Measurements from ENCODE around the gene MAML3. TPM values are rescaled to one million over a fixed set of nuclear protein-coding genes. Genes with fewer than 3 reads are reported as not detected.

MAML3 gene
- total and polyA plus RNA-seq, 3 experiments from 2014 or later, result 0.44 to 0.57 (median 0.52) TPM

GRCh38 chr4:140004922-140005627 lies 148.9 kb downstream of the MAML3 start:
- no peak for DNase-seq
- ChIA-PET CTCF (no interaction called here), POLR2A (no interaction called here)
- Mint-ChIP-seq H3K27ac (no peak overlapping the region), H3K27me3 (peaks cover 6 to 34% of the 10 kb centered on the region in 2 donors), H3K4me1 (no peaks in the 10 kb centered on the region), H3K36me3 (no peaks in the 10 kb centered on the region), H3K9me3 (no peaks in the 10 kb centered on the region), H3K4me3 (no peak overlapping the region)
- Histone ChIP-seq H3K36me3 (ENCODE audit: insufficient read depth, low read length) (no peaks in the 10 kb centered on the region), H3K27ac (ENCODE audit: low read depth, low read length) (no peak overlapping the region), H3K27me3 (ENCODE audit: insufficient read depth, low read length, poor library complexity, severe bottlenecking) (no peaks in the 10 kb centered on the region), H3K9me3 (ENCODE audit: low read length) (no peaks in the 10 kb centered on the region), H3K4me1 (ENCODE audit: insufficient read depth, low read length) (no peaks in the 10 kb centered on the region), H3K4me3 (ENCODE audit: low read length) (no peak overlapping the region)

DNA sequence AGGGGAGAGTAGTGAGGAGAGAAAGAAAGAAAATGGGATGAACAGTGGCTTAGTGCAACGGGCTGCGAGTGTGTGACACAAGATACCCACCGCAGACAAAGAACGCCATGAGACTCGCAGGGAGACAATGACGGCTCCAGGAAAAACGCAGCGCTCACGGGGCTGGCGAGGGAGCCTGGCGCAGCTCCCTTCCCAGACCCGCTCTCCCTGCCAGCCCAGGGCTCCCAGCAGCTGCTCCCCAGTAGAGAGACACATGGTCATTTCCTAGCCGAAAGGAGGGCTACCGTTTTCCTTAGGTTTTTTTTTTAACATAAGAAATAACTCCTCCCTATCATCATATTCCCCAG lies 149.5 kb downstream of the MAML3 start:
- ChIA-PET CTCF (no interaction called here), POLR2A (no interaction called here)
- Mint-ChIP-seq H3K4me1 (no peaks in the 10 kb centered on the region), H3K4me3 (no peak overlapping the region), H3K36me3 (no peaks in the 10 kb centered on the region), H3K27ac (no peak overlapping the region), H3K27me3 (peaks cover 6 to 38% of the 10 kb centered on the region in 2 donors), H3K9me3 (no peaks in the 10 kb centered on the region)
- no peaks in the 10 kb centered on the region for H3K27me3 ChIP-seq (ENCODE audit: insufficient read depth, low read length, poor library complexity, severe bottlenecking)
- no peak overlapping the region for H3K27ac ChIP-seq (ENCODE audit: low read depth, low read length)
- no peak overlapping the region for H3K4me3 ChIP-seq (ENCODE audit: low read length)
- H3K4me1 ChIP-seq (ENCODE audit: insufficient read depth, low read length), result no peaks in the 10 kb centered on the region
- no peak for DNase-seq
- no peaks in the 10 kb centered on the region for H3K36me3 ChIP-seq (ENCODE audit: insufficient read depth, low read length)
- no peaks in the 10 kb centered on the region for H3K9me3 ChIP-seq (ENCODE audit: low read length)

DNA sequence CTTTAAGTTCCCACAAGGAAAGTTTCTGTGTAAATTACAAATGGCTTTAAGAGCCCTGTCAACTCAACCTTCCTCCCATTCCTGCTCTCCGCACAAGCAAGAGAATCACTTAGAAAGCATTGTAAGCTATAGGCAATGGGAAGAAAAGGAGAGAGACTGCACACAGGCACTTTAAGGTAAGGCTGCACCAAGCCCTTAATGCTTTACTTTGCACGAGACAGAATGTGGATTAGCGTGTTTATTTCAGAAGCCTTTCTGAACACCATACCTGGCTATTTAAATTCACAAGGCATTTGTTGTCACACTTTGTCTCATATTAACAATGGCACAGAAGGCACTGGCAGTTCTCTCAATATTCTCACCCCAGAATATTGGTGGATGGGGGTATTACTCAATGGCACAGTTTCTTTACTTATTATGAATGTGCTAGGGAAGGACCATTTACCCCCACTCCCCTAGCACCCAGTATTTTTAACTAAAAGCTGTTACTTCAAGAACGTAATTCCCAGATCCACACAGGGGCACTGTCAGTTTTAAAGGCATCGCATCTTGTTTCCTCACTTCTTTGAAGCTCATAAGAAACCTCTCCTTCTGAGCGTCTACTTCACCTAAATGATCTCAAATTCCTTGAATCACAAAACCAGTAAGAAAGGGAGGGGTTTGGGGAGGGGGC lies 150.0 kb downstream of the MAML3 start:
- peaks cover 6 to 38% of the 10 kb centered on the region in 2 donors for H3K27me3 Mint-ChIP-seq

DNA sequence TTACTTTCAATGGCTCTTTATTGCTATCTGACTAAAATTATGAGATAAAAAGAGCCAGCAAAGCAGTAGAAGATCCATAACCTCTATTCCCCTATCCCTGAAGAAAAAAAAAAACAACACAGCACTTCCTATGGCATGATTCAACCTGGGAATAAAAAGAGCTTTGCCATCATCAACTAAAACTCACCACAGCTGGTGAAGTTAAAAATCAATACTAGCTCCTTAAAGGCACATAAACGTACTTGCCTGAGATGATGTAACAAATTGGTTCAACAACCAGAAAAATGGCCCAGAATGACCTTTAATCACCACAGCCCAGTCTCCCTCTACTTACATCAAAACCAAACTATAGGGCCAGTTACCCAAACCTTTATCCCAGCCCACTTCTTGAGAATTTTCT lies 153.8 kb downstream of the MAML3 start:
- no peak overlapping the region for H3K27ac ChIP-seq (ENCODE audit: low read depth, low read length)
- Mint-ChIP-seq H3K4me1 (no peaks in the 10 kb centered on the region), H3K27ac (no peak overlapping the region), H3K27me3 (peaks cover 14 to 29% of the 10 kb centered on the region in 2 donors), H3K4me3 (no peak overlapping the region), H3K9me3 (no peaks in the 10 kb centered on the region), H3K36me3 (peaks cover 0 to 4% (median 0%) of the 10 kb centered on the region in 3 donors)
- no peaks in the 10 kb centered on the region for H3K36me3 ChIP-seq (ENCODE audit: insufficient read depth, low read length)
- ChIA-PET POLR2A (interaction anchor here (0.7 kb wide), 1 partner anchor 330 kb away, joined by 4 read pairs; no protein-coding TSS in a partner anchor), CTCF (interaction anchor here (1.3 kb wide), 1 partner anchor 253 kb away, joined by 3 read pairs; no protein-coding TSS in a partner anchor)
- DNase-seq, result no peak
- H3K4me3 ChIP-seq (ENCODE audit: low read length), result no peak overlapping the region
- no peaks in the 10 kb centered on the region for H3K27me3 ChIP-seq (ENCODE audit: insufficient read depth, low read length, poor library complexity, severe bottlenecking)
- no peaks in the 10 kb centered on the region for H3K4me1 ChIP-seq (ENCODE audit: insufficient read depth, low read length)
- no peaks in the 10 kb centered on the region for H3K9me3 ChIP-seq (ENCODE audit: low read length)

More for the DNA sequence above, 150.0 kb downstream of the MAML3 start:
- Histone ChIP-seq H3K9me3 (ENCODE audit: low read length) (no peaks in the 10 kb centered on the region), H3K27me3 (ENCODE audit: insufficient read depth, low read length, poor library complexity, severe bottlenecking) (no peaks in the 10 kb centered on the region), H3K4me1 (ENCODE audit: insufficient read depth, low read length) (no peaks in the 10 kb centered on the region), H3K27ac (ENCODE audit: low read depth, low read length) (no peak overlapping the region), H3K4me3 (ENCODE audit: low read length) (no peak overlapping the region), H3K36me3 (ENCODE audit: insufficient read depth, low read length) (no peaks in the 10 kb centered on the region)
- CTCF ChIA-PET, result no interaction called here
- no peaks in the 10 kb centered on the region for H3K4me1 Mint-ChIP-seq
- no peak for DNase-seq
- peaks cover 0 to 2% (median 0%) of the 10 kb centered on the region in 3 donors for H3K36me3 Mint-ChIP-seq
- no peaks in the 10 kb centered on the region for H3K9me3 Mint-ChIP-seq
- POLR2A ChIA-PET, result no interaction called here
- no peak overlapping the region for H3K27ac Mint-ChIP-seq
- no peak overlapping the region for H3K4me3 Mint-ChIP-seq

DNA sequence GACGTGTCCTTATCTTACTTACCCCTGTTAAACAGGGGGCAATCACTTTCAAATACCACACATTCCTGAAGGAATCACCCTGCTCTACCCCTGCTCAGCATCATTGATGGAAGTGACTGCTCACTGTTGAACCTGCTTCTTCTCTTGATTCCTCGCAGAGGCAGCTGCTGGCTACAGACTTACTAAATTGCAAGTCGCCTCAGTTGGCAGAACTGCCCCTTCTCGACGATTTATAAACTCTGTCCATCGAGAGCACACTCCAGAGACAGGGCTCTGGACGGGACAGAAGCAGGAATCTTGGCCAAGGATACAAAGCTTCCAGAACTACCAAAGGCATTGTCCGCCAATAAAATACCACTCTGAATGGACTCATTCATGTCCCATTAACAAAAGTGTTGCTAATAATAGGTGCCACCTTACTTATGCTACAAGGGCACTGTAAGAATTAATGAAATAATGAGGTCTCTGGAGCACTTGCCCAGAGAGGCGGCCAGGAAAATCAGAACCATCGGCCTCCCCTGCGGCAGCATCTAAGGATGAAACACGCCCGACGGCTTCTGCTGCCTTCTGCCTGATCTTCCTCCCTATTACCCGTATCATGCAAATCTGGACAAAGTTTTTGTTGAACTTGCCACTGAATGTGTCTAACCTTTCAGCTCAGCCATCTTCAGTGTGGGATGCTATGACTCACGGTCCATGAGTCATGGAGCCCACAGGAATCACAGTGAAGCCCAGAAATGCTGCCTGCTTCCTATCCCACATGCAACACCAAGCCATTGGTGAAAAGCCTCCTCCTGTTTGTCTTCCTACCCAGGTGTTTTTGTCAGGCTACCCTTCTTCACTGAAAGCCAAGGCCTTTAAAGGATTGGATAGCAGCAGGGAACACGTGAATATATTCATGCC lies 164.9 kb downstream of the MAML3 start:
- Mint-ChIP-seq H3K4me1 (no peaks in the 10 kb centered on the region), H3K9me3 (peaks cover 0 to 6% (median 4%) of the 10 kb centered on the region in 5 donors), H3K4me3 (no peak overlapping the region), H3K27ac (no peak overlapping the region), H3K36me3 (peaks cover 0 to 5% (median 0%) of the 10 kb centered on the region in 3 donors), H3K27me3 (peaks cover 3% of the 10 kb centered on the region in 2 donors)
- ChIA-PET POLR2A (no interaction called here), CTCF (no interaction called here)
- no peaks in the 10 kb centered on the region for H3K36me3 ChIP-seq (ENCODE audit: insufficient read depth, low read length)
- no peaks in the 10 kb centered on the region for H3K27me3 ChIP-seq (ENCODE audit: insufficient read depth, low read length, poor library complexity, severe bottlenecking)
- no peak for DNase-seq
- H3K4me3 ChIP-seq (ENCODE audit: low read length), result no peak overlapping the region
- H3K4me1 ChIP-seq (ENCODE audit: insufficient read depth, low read length), result no peaks in the 10 kb centered on the region
- no peaks in the 10 kb centered on the region for H3K9me3 ChIP-seq (ENCODE audit: low read length)
- no peak overlapping the region for H3K27ac ChIP-seq (ENCODE audit: low read depth, low read length)

- no peaks in the 10 kb centered on the region for H3K9me3 ChIP-seq (ENCODE audit: low read length)
- Mint-ChIP-seq H3K4me3 (no peak overlapping the region), H3K36me3 (peaks cover 0 to 5% (median 0%) of the 10 kb centered on the region in 3 donors), H3K9me3 (peaks cover 0 to 6% (median 2%) of the 10 kb centered on the region in 5 donors), H3K27ac (no peak overlapping the region), H3K4me1 (no peaks in the 10 kb centered on the region), H3K27me3 (peaks cover 5 to 9% of the 10 kb centered on the region in 2 donors)
- no peaks in the 10 kb centered on the region for H3K4me1 ChIP-seq (ENCODE audit: insufficient read depth, low read length)
- H3K27ac ChIP-seq (ENCODE audit: low read depth, low read length), result no peak overlapping the region
- ChIA-PET POLR2A (no interaction called here), CTCF (no interaction called here)
- no peak for DNase-seq
- H3K36me3 ChIP-seq (ENCODE audit: insufficient read depth, low read length), result no peaks in the 10 kb centered on the region
- no peak overlapping the region for H3K4me3 ChIP-seq (ENCODE audit: low read length)
- H3K27me3 ChIP-seq (ENCODE audit: insufficient read depth, low read length, poor library complexity, severe bottlenecking), result no peaks in the 10 kb centered on the region
Measured at GRCh38 chr4:139987502-139987850, 166.5 kb downstream of the MAML3 start.

- Mint-ChIP-seq H3K27ac (no peak overlapping the region), H3K9me3 (peaks cover 0 to 6% (median 0%) of the 10 kb centered on the region in 5 donors), H3K4me3 (no peak overlapping the region), H3K27me3 (peaks cover 5 to 9% of the 10 kb centered on the region in 2 donors), H3K4me1 (no peaks in the 10 kb centered on the region), H3K36me3 (peaks cover 0 to 5% (median 0%) of the 10 kb centered on the region in 3 donors)
- Histone ChIP-seq H3K4me3 (ENCODE audit: low read length) (no peak overlapping the region), H3K36me3 (ENCODE audit: insufficient read depth, low read length) (no peaks in the 10 kb centered on the region), H3K27me3 (ENCODE audit: insufficient read depth, low read length, poor library complexity, severe bottlenecking) (no peaks in the 10 kb centered on the region), H3K4me1 (ENCODE audit: insufficient read depth, low read length) (no peaks in the 10 kb centered on the region), H3K27ac (ENCODE audit: low read depth, low read length) (no peak overlapping the region), H3K9me3 (ENCODE audit: low read length) (no peaks in the 10 kb centered on the region)
- ChIA-PET POLR2A (no interaction called here), CTCF (interaction anchor here (1.5 kb wide), 1 partner anchor 266 kb away, joined by 4 read pairs; no protein-coding TSS in a partner anchor)
- DNase-seq, result no peak
Measured at GRCh38 chr4:139986689-139987501, 167.1 kb downstream of the MAML3 start.

All from CD8-positive, alpha-beta memory T cell (primary cell).